BJ (cell line): ENCODE measurements around the gene EDARADD. TPM values are rescaled to one million over a fixed set of nuclear protein-coding genes. Genes with fewer than 3 reads are reported as not detected.

Experiments used
- CTCF ChIA-PET: fragments of 350-600 bp; formaldehyde crosslinking; extraction: SDS; loops from one replicate; lab custom pipeline; 2021; ENCODE audit warnings: antibody characterized with exemption, inconsistent platforms; lab: Yijun Ruan, JAX
- POLR2A ChIA-PET: fragments of 300-600 bp; sonication (Branson Sonifier 250); formaldehyde crosslinking; extraction: SDS; loops from one replicate; lab custom pipeline; 2021; ENCODE audit warnings: antibody characterized with exemption; lab: Charles Lee
- DNase-seq: peaks from one replicate; pipeline ENCODE4 v3.0.0-alpha.2; 2011; ENCODE audit warnings: low read depth
- H3K27me3 ChIP-seq: 2 replicates; pipeline ENCODE4 v1.6.0; 2011; ENCODE audit warnings: low read length; ENCODE audit not compliant: control insufficient read depth, insufficient read depth
- H3K36me3 ChIP-seq: 2 replicates; pipeline ENCODE4 v1.5.1; 2011; ENCODE audit warnings: low read length; ENCODE audit not compliant: control insufficient read depth, insufficient read depth
- H3K4me3 ChIP-seq: 2 replicates; pipeline ENCODE4 v1.5.1; 2011; ENCODE audit warnings: low read depth, mild to moderate bottlenecking, control low read depth, low read length
- polyA plus RNA-seq: library from polyadenylated mRNA; depleted of rRNA; stranded (reverse); fragments of >200 nt; gene quantifications from 2 replicates; pipeline ENCODE4 v1.2.3, GENCODE V29; 2011
- TF ChIP-seq, protein P1 (sequence below): IDR thresholded peaks from 2 replicates; pipeline ENCODE4 v1.5.1; 2011; ENCODE audit warnings: low read depth, mild to moderate bottlenecking, control low read depth, inconsistent platforms, low read length, moderate library complexity; ENCODE audit not compliant: insufficient read depth

Gene EDARADD
- polyA plus RNA-seq, 1 experiment = not detected

DNA sequence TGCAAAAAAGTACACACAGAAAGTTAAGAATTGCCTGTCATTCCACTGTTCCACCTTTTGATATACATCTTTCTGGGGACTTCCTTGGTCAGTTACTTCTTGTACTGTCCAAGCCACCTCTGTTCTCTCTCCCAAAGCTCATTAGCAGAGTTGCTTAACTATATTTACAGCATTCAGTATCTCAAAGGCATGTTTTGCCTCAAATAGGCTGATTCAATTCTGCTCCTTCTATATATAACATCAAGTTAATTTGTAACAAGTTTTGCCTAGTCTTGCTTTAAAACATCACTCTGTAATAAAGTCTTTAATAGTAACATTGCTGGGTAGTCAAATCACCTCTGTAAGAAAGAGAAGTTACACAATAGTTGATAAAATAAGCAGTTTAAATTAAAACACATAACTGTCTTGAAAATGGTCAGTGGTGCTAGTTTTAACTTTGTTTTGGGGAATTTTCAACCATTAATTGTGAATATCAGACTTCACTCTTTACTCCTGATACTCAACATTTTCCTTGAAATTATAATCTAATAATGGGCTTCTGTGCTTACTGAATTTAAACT is 35.7 kb downstream of the EDARADD start:
- CTCF ChIA-PET = no interaction called here
- Histone ChIP-seq H3K4me3 (no peak overlapping the region), H3K27me3 (no peaks in the 10 kb centered on the region), H3K36me3 (no peaks in the 10 kb centered on the region)
- no peak for DNase-seq
- POLR2A ChIA-PET = no interaction called here
- TF ChIP-seq, protein P1, sequence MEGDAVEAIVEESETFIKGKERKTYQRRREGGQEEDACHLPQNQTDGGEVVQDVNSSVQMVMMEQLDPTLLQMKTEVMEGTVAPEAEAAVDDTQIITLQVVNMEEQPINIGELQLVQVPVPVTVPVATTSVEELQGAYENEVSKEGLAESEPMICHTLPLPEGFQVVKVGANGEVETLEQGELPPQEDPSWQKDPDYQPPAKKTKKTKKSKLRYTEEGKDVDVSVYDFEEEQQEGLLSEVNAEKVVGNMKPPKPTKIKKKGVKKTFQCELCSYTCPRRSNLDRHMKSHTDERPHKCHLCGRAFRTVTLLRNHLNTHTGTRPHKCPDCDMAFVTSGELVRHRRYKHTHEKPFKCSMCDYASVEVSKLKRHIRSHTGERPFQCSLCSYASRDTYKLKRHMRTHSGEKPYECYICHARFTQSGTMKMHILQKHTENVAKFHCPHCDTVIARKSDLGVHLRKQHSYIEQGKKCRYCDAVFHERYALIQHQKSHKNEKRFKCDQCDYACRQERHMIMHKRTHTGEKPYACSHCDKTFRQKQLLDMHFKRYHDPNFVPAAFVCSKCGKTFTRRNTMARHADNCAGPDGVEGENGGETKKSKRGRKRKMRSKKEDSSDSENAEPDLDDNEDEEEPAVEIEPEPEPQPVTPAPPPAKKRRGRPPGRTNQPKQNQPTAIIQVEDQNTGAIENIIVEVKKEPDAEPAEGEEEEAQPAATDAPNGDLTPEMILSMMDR = no peak

DNA sequence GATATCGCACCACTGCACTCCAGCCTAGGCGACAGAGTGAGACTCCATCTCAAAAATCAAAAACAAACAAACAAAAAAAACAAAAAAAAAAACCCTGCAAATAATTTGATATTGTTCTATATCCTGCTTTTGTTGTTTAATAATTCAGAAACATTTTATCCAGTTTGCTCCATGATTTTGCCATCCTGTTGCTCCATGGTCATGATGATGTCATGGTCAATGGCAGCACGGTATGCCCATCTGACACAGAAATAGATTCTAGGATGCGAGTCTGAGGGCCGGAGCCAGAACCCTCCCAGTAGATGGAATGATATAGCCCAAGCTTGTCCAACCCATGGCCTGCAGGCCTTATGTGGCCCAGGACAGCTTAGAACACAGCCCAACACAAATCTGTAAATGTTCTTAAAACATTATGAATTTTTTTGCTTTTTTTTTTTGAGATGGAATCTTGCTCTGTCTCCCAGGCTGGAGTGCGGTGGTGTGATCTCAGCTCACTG is 39.8 kb downstream of the EDARADD start:
- TF ChIP-seq, protein P1 = no peak
- ChIA-PET CTCF (no interaction called here), POLR2A (no interaction called here)

DNA sequence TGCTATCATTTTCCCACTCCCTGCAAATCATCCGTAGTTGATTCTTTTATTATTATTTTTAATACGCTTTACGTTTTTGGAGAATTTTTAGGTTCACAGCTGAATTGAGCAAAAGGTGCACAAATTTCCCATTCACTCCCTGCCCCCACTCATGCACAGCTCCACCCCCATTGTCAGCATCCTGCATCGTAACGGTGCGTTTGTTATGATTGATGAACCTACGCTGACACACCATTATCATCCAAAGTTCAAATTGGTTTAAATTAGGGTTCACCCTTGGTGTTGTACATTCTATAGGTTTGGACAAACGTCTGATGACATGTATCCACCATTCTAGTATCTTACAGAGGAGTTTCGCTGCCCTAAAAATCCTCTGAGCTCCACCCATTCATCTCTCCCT is 44.5 kb downstream of the EDARADD start:
- Histone ChIP-seq H3K36me3 (no peaks in the 10 kb centered on the region), H3K4me3 (no peak overlapping the region), H3K27me3 (no peaks in the 10 kb centered on the region)
- POLR2A ChIA-PET = no interaction called here
- CTCF ChIA-PET = no interaction called here
- TF ChIP-seq, protein P1 = no peak
- DNase-seq = no peak

More for the DNA sequence above, 39.8 kb downstream of the EDARADD start:
- Histone ChIP-seq H3K4me3 (no peak overlapping the region), H3K27me3 (no peaks in the 10 kb centered on the region), H3K36me3 (no peaks in the 10 kb centered on the region)
- DNase-seq = no peak

DNA sequence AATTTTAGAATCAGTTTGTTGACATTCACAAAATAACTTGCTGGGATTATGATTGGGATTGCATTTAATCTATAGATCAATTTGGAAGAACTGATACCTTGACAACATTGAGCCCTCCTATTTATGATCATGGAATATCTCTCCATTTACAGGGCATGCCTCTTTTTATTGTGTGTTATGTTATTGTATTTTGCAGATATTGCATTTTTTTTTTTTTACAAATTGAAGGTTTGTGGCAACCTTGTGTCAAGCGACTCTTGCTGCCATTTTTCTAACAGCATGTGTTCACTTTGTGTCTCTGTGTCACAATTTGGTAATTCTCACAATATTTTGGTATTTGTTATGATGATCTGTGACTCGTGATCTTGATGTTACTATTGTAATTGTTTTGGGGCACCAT is 46.3 kb downstream of the EDARADD start:
- DNase-seq = no peak
- Histone ChIP-seq H3K4me3 (no peak overlapping the region), H3K27me3 (no peaks in the 10 kb centered on the region), H3K36me3 (no peaks in the 10 kb centered on the region)
- POLR2A ChIA-PET = no interaction called here
- TF ChIP-seq, protein P1 = no peak
- CTCF ChIA-PET = no interaction called here

DNA sequence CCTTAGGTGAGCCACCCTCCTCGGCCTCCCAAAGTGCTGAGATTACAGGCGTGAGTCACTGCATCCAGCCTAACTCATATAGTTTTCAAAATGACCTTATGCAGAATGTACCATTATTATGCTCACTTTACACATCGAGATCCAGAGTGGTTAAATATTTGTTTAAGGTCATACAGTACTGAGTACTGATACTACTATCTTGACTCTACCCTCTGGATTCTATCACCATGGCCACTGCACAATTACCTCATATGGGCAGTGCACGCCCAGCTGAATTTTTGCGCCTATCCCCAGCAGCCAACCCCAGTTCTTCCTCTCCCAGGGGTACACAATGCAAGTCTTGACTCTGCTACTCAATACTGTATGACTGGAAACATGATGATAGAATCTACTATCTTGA is 56.7 kb downstream of the EDARADD start:
- TF ChIP-seq, protein P1 = no peak
- Histone ChIP-seq H3K4me3 (no peak overlapping the region), H3K27me3 (no peaks in the 10 kb centered on the region), H3K36me3 (no peaks in the 10 kb centered on the region)
- ChIA-PET CTCF (no interaction called here), POLR2A (no interaction called here)
- no peak for DNase-seq
